Body of pancreas (tissue), 4 donors: ENCODE data around the gene EEF2.

Experiments used
- POLR2A ChIP-seq, 3 donors: fragments of 450-650 bp; IDR thresholded peaks; one replicate each; pipeline ENCODE4 v1.6.1; 2016; ENCODE audit warnings: antibody characterized with exemption in 3 of 3, mild to moderate bottlenecking in 2 of 3
- TF ChIP-seq, protein P1 (sequence below), 7 experiments: fragments of 450-650 bp in 4 of 7; fragments of 200-600 bp in 3 of 7; sonication (generic) in 3 of 7; IDR thresholded peaks; one replicate each; pipeline ENCODE4 v1.5.1; 2016 to 2019; ENCODE audit warnings: antibody characterized with exemption in 7 of 7

DNA sequence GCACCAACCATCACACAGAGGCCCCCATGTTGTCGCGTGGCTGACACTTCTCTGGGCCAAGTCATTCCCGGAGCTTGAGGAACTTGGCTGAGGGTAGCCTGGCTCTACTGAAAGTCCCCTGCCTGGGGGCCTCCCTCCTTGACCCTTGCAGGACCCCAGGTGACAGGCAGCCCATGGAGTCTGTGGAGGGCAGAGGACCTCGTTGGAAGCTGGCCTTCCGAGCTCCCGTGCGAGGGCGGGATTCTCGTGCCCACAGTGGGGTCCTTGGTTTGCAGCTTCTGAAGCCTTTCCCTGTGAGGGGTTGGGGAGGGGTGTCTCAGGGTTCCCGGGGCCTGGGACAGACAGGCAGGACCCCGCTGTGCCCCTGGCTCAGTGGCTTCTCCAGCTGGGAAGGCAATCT is 36.0 kb downstream of the EEF2 start:
- TF ChIP-seq, protein P1, sequence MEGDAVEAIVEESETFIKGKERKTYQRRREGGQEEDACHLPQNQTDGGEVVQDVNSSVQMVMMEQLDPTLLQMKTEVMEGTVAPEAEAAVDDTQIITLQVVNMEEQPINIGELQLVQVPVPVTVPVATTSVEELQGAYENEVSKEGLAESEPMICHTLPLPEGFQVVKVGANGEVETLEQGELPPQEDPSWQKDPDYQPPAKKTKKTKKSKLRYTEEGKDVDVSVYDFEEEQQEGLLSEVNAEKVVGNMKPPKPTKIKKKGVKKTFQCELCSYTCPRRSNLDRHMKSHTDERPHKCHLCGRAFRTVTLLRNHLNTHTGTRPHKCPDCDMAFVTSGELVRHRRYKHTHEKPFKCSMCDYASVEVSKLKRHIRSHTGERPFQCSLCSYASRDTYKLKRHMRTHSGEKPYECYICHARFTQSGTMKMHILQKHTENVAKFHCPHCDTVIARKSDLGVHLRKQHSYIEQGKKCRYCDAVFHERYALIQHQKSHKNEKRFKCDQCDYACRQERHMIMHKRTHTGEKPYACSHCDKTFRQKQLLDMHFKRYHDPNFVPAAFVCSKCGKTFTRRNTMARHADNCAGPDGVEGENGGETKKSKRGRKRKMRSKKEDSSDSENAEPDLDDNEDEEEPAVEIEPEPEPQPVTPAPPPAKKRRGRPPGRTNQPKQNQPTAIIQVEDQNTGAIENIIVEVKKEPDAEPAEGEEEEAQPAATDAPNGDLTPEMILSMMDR (IDR thresholded peaks at IDR 0.05) = no peak
- no peak for TF ChIP-seq POLR2A (IDR thresholded peaks at IDR 0.05)
